GM21717 (cell line): ENCODE data around the gene ARHGAP8.
"Not testable (repeated sequence)": the region's sequence is repeated elsewhere in the genome, so short reads cannot be mapped to it uniquely, and the experiment has no call there.

Source experiments
- ATAC-seq: cut with Tn5 transposase; IDR thresholded peaks from one replicate; pipeline ENCODE4 v1.9.1; 2021; ENCODE audit warnings: mild to moderate bottlenecking, moderate library complexity; ENCODE audit not compliant: unreplicated experiment

ARHGAP8 gene

GRCh38 chr22:44901301-44901700 is 148.9 kb downstream of the ARHGAP8 start:
- ATAC-seq = no peak

- not testable (repeated sequence) for ATAC-seq
Measured at GRCh38 chr22:44903164-44903563, 150.8 kb downstream of the ARHGAP8 start.

GRCh38 chr22:44904492-44905152 is 152.2 kb downstream of the ARHGAP8 start:
- ATAC-seq = not testable (repeated sequence)

GRCh38 chr22:44906248-44906936 is 154.0 kb downstream of the ARHGAP8 start:
- ATAC-seq = no peak

GRCh38 chr22:44906999-44907644 is 154.7 kb downstream of the ARHGAP8 start:
- no peak for ATAC-seq

- no peak for ATAC-seq
Measured at GRCh38 chr22:44907765-44908737, 155.7 kb downstream of the ARHGAP8 start.

- no peak for ATAC-seq
Measured at GRCh38 chr22:44909241-44909640, 156.9 kb downstream of the ARHGAP8 start.
